Activated naive CD4-positive, alpha-beta T cell treated with anti-CD3 and anti-CD28 coated beads for 36 hours (primary cell): ENCODE results near the gene TNS1. TPM values are rescaled to one million over a fixed set of nuclear protein-coding genes. Genes with fewer than 3 reads are reported as not detected.
A peak's percentile ranks its signal among the peaks of the same experiment; 100 is the strongest.

ENCODE experiments used
- CTCF ChIA-PET: fragments of 350-600 bp; sonication (Branson Sonifier 250); formaldehyde crosslinking; loops from one replicate; lab custom pipeline; 2021; ENCODE audit warnings: antibody characterized with exemption; lab: Charles Lee
- DNase-seq: peaks from one replicate; pipeline ENCODE4 v3.0.0-alpha.2; 2020
- H3K27ac Mint-ChIP-seq: one replicate; pipeline ENCODE4 v1.8.0; 2021; ENCODE audit warnings: mild to moderate bottlenecking, mixed read lengths
- H3K27me3 Mint-ChIP-seq: one replicate; pipeline ENCODE4 v1.8.0; 2021; ENCODE audit warnings: low read depth, mixed read lengths
- H3K36me3 Mint-ChIP-seq: one replicate; pipeline ENCODE4 v1.8.0; 2021; ENCODE audit warnings: low read depth, mixed read lengths
- H3K4me1 Mint-ChIP-seq: one replicate; pipeline ENCODE4 v1.8.0; 2021; ENCODE audit warnings: low read depth, mixed read lengths
- H3K4me3 Mint-ChIP-seq: one replicate; pipeline ENCODE4 v1.8.0; 2021; ENCODE audit warnings: mild to moderate bottlenecking, moderate library complexity, mixed read lengths
- H3K9me3 Mint-ChIP-seq: one replicate; pipeline ENCODE4 v1.8.0; 2021; ENCODE audit warnings: mixed read lengths
- intact Hi-C: fragments of 100-400 bp; cut with micrococcal nuclease; formaldehyde crosslinking; loops from one replicate; pipeline ENCODE4 v1.15.1; 2023
- total RNA-seq, 2 experiments: library from RNA; stranded (reverse); gene quantifications; one replicate each; pipeline ENCODE4 v1.2.3, GENCODE V29; 2021

Gene TNS1
- total RNA-seq, 2 experiments from 2014 or later: 0.40 to 0.74 TPM

DNA sequence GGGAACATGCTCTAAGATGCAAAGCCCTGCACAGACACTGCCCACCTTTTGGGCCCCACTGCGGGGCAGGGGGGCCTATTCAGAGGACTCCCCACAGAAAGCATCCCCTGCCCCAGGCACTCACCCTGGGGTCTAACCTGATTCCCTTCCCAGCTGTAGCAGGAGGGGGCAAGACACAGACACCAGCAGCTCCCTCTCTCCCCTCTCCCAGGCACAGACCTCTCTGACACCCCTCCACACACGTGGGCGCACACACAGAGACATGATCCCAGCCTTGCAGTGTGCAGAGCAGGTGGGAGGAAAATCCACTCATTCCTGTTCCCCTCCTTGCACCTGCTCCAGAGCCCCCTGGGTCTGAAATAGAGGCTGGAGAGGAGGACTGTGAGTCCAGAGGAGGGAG is 10.7 kb downstream of the TNS1 start:
- CTCF ChIA-PET: interaction anchor here (12.4 kb wide), 1 partner anchor 206 kb away, joined by 103 read pairs; no protein-coding TSS in a partner anchor
- no peak overlapping the region for H3K4me3 Mint-ChIP-seq
- intact Hi-C loops: no loop called here

GRCh38 chr2:217990791-217991465 is 11.9 kb downstream of the TNS1 start:
- DNase-seq: no peak
- intact Hi-C loops: no loop called here
- Mint-ChIP-seq H3K4me3 (no peak overlapping the region), H3K9me3 (no peaks in the 10 kb centered on the region), H3K4me1 (no peaks in the 10 kb centered on the region), H3K27me3 (no peaks in the 10 kb centered on the region), H3K27ac (no peak overlapping the region), H3K36me3 (no peaks in the 10 kb centered on the region)
- CTCF ChIA-PET: interaction anchor here (12.4 kb wide), 1 partner anchor 205 kb away, joined by 103 read pairs; no protein-coding TSS in a partner anchor

More for the DNA sequence above, 10.7 kb downstream of the TNS1 start:
- Mint-ChIP-seq H3K9me3 (no peaks in the 10 kb centered on the region), H3K27ac (no peak overlapping the region), H3K36me3 (no peaks in the 10 kb centered on the region), H3K27me3 (no peaks in the 10 kb centered on the region), H3K4me1 (no peaks in the 10 kb centered on the region)
- DNase-seq: no peak

- Mint-ChIP-seq H3K4me3 (no peak overlapping the region), H3K36me3 (no peaks in the 10 kb centered on the region), H3K27ac (no peak overlapping the region), H3K9me3 (no peaks in the 10 kb centered on the region), H3K4me1 (no peaks in the 10 kb centered on the region), H3K27me3 (no peaks in the 10 kb centered on the region)
- CTCF ChIA-PET: interaction anchor here (12.4 kb wide), 1 partner anchor 204 kb away, joined by 103 read pairs; no protein-coding TSS in a partner anchor
- intact Hi-C loops: no loop called here
- DNase-seq: no peak
Observed at GRCh38 chr2:217990389-217990788, 12.4 kb downstream of the TNS1 start.

DNA sequence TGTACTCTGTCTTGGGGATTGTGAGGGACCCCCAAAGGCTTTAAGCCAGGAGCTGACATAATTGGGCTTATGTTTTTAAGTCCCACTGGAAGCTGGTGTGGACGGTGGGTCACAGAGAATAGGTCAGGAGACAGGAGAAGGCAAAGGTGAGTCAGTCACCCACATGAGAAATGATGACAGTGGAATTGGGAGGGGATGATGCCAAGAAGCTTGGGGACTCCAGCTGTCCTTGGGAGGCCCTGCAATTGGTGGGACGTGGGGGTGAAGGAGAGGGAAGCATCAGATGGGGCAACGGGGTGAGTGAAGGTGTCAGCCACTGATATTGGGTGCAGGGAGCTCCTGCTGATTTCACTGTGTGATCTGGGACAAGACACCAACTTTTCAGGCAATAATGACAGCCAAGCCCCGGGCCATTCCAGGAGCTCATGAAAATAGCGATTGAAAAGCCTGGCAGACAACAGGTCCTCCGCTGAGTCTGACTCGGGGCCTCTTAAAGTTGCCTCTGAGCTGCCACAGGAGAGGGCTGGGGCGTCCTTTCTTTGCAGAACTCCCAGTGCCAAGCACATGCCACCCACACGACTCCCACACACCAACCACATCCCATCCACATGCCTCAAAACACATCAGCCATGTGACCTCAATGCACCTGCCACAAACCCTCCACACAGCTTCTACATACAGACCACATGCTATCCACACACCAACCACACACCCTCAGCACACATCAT is 13.4 kb downstream of the TNS1 start:
- no peak overlapping the region for H3K27ac Mint-ChIP-seq
- H3K4me1 Mint-ChIP-seq: no peaks in the 10 kb centered on the region
- intact Hi-C loops: no loop called here
- H3K9me3 Mint-ChIP-seq: no peaks in the 10 kb centered on the region
- no peak overlapping the region for H3K4me3 Mint-ChIP-seq
- no peaks in the 10 kb centered on the region for H3K27me3 Mint-ChIP-seq
- DNase-seq: no peak
- CTCF ChIA-PET: interaction anchor here (0.5 to 12.4 kb wide), 10 partner anchors 19 to 279 kb away, joined by 3 to 103 read pairs (median 4); partner anchors contain the start of gene RUFY4
- H3K36me3 Mint-ChIP-seq: no peaks in the 10 kb centered on the region

DNA sequence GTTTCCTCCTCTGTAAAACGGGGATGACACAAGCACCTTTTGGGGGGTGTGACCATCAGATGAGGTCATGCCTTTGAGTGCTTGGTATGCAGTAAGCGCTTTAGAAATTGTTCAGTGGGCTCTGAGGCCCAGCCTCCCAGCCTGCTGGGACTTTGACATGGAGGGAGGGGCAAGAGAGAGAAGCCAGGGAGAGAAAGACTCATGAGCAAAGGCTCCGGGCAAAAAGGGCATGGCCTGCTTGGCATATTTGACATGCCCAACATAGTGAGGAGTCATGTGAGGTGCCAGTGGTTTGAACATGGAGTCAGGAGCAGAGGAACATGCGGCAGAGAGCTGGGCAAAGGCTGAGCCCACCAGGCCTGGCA is 14.0 kb downstream of the TNS1 start:
- Mint-ChIP-seq H3K27me3 (no peaks in the 10 kb centered on the region), H3K4me1 (no peaks in the 10 kb centered on the region), H3K9me3 (no peaks in the 10 kb centered on the region), H3K4me3 (no peak overlapping the region), H3K36me3 (no peaks in the 10 kb centered on the region), H3K27ac (no peak overlapping the region)
- CTCF ChIA-PET: interaction anchor here (0.6 to 12.4 kb wide), 7 partner anchors 80 to 203 kb away, joined by 3 to 103 read pairs (median 4); partner anchors contain the start of gene RUFY4
- no peak for DNase-seq
- intact Hi-C loops: loop anchor here (1.0 kb wide), 3 partner anchors 103 to 204 kb away; no protein-coding TSS in a partner anchor

DNA sequence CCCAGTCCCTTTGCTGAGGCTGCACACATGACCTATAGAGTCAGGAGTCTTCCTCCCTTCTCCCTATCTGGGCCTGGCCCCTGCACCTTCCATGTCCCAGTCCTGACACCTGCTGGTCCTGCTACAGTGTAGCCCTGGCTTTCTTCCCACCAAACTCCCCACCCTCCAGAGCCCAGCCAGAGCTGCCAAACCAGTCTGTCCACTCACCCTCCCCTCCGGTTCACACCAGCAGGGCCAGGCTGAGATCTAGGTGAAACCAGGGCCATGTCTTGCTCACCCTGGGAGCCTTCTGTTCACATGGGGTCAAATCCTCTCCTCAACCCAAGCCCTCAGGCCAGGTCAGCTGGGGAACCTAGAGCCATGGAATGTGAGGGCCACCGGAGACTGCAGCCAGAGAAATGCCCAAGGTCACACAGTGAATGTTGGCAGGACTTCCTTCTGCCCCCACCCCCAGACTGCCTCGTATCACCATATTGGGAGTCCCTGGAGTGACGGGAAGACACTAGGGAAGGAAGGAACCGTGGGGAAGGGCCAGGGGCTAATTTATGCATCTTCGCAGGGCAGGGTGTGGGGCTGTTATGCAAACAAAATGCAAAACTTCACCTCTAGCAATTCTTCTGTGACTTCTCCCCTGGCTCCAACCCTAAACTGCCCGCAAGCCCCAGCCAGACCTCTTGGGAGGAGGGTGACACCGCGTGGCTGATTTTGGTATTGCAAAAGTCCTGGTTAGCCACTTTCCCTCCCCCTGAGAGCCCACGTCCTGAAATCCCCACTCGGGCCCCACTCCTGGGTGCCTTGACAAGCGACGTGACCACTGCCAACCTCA is 14.6 kb downstream of the TNS1 start:
- CTCF ChIA-PET: interaction anchor here (0.7 to 12.4 kb wide), 6 partner anchors 13 to 211 kb away, joined by 3 to 103 read pairs (median 4); no protein-coding TSS in a partner anchor
- Mint-ChIP-seq H3K27me3 (no peaks in the 10 kb centered on the region), H3K9me3 (no peaks in the 10 kb centered on the region), H3K4me3 (no peak overlapping the region), H3K4me1 (no peaks in the 10 kb centered on the region), H3K36me3 (no peaks in the 10 kb centered on the region), H3K27ac (no peak overlapping the region)
- intact Hi-C loops: loop anchor here (1.0 kb wide), 3 partner anchors 102 to 203 kb away; no protein-coding TSS in a partner anchor
- DNase-seq: peak; percentile 85

GRCh38 chr2:217987391-217987790 is 15.4 kb downstream of the TNS1 start:
- Mint-ChIP-seq H3K27ac (no peak overlapping the region), H3K36me3 (no peaks in the 10 kb centered on the region), H3K9me3 (no peaks in the 10 kb centered on the region), H3K4me3 (no peak overlapping the region), H3K27me3 (no peaks in the 10 kb centered on the region), H3K4me1 (no peaks in the 10 kb centered on the region)
- intact Hi-C loops: no loop called here
- no peak for DNase-seq
- CTCF ChIA-PET: interaction anchor here (0.7 to 12.4 kb wide), 5 partner anchors 12 to 210 kb away, joined by 3 to 103 read pairs (median 4); no protein-coding TSS in a partner anchor

GRCh38 chr2:217986256-217986961 is 16.4 kb downstream of the TNS1 start:
- Mint-ChIP-seq H3K27me3 (no peaks in the 10 kb centered on the region), H3K4me1 (no peaks in the 10 kb centered on the region), H3K9me3 (no peaks in the 10 kb centered on the region), H3K4me3 (no peak overlapping the region), H3K27ac (no peak overlapping the region), H3K36me3 (no peaks in the 10 kb centered on the region)
- intact Hi-C loops: no loop called here
- DNase-seq: no peak
- CTCF ChIA-PET: interaction anchor here (0.8 to 12.4 kb wide), 5 partner anchors 38 to 200 kb away, joined by 3 to 103 read pairs (median 5); no protein-coding TSS in a partner anchor

DNA sequence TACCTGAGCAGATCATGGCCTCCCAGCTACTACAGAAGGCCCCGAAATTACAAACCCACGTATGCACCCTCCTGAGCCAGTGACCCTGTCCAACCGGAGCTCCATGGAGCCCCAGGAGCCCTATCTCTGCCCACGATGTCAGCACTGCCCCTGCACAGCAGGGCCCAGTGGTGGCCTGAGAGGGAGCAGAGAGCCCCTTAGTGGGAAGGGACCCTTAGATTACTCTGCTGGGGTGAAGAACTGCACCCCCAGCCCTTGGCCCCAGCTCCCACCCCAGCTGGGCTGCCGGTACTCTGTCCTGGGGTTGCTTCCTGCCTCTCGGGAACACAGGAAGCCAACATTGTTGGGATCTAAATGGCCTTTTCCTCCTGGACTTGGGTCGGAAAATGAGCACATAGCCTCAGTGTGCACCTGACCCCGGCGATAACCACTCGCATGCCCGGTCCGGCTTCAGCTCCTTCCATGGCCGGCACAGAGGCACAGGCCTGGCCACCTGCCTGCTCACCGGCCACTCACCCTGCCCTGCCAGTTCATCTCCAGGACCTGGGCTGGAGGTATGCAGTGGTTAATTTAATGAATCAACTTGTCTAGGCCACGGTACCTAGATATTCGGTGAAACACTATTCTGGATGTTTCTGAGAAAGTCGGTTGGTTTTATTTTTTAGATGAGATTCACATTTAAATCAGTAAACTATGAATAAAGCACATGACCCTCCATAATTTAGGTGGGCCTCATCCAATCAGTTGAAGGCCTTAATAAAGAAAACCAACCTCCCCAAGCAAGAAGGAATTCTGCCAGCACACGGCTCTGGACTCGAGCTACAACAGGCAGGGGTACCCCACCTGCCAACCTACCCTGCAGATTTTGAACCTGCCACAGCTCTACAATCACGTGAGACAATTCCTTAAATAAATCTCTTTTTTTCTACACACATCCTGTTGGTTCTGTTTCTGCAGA is 19.2 kb downstream of the TNS1 start:
- no peaks in the 10 kb centered on the region for H3K4me1 Mint-ChIP-seq
- DNase-seq: no peak
- H3K36me3 Mint-ChIP-seq: no peaks in the 10 kb centered on the region
- H3K27me3 Mint-ChIP-seq: no peaks in the 10 kb centered on the region
- intact Hi-C loops: no loop called here
- H3K9me3 Mint-ChIP-seq: no peaks in the 10 kb centered on the region
- H3K4me3 Mint-ChIP-seq: no peak overlapping the region
- CTCF ChIA-PET: interaction anchor here (1.3 to 4.7 kb wide), 2 partner anchors 11 to 194 kb away, joined by 4 to 28 read pairs; no protein-coding TSS in a partner anchor
- no peak overlapping the region for H3K27ac Mint-ChIP-seq

- Mint-ChIP-seq H3K9me3 (no peaks in the 10 kb centered on the region), H3K27ac (no peak overlapping the region), H3K36me3 (no peaks in the 10 kb centered on the region), H3K27me3 (no peaks in the 10 kb centered on the region), H3K4me3 (no peak overlapping the region), H3K4me1 (no peaks in the 10 kb centered on the region)
- CTCF ChIA-PET: interaction anchor here (0.7 kb wide), 1 partner anchor 192 kb away, joined by 5 read pairs; no protein-coding TSS in a partner anchor
- DNase-seq: no peak
- intact Hi-C loops: no loop called here
Observed at GRCh38 chr2:217981971-217982370, 20.8 kb downstream of the TNS1 start.
